ENCODE data around the gene NIPAL1.

NIPAL1 gene

GRCh38 chr4:48027653-48028052, 11.1 kb downstream of the NIPAL1 start:
- no peak for DNase-seq (ENCODE audit: low spot score)

GRCh38 chr4:48028696-48029095, 12.1 kb downstream of the NIPAL1 start:
- no peak for DNase-seq (ENCODE audit: low spot score)

- no peak for DNase-seq (ENCODE audit: low spot score)
Measured at GRCh38 chr4:48030470-48030869, 13.9 kb downstream of the NIPAL1 start.

GRCh38 chr4:48031802-48032525, 15.4 kb downstream of the NIPAL1 start:
- DNase-seq (ENCODE audit: low spot score), result no peak

GRCh38 chr4:48032721-48033120, 16.1 kb downstream of the NIPAL1 start:
- DNase-seq (ENCODE audit: low spot score), result no peak

- no peak for DNase-seq (ENCODE audit: low spot score)
Measured at GRCh38 chr4:48033412-48033811, 16.8 kb downstream of the NIPAL1 start.

- peak; percentile 45 for DNase-seq (ENCODE audit: low spot score)
Measured at GRCh38 chr4:48033825-48034413, 17.3 kb downstream of the NIPAL1 start.

- DNase-seq (ENCODE audit: low spot score), result no peak
Measured at GRCh38 chr4:48035952-48036351, 19.4 kb downstream of the NIPAL1 start.

GRCh38 chr4:48037117-48037462, 20.5 kb downstream of the NIPAL1 start:
- DNase-seq (ENCODE audit: low spot score), result no peak

GRCh38 chr4:48038666-48039065, 22.1 kb downstream of the NIPAL1 start:
- no peak for DNase-seq (ENCODE audit: low spot score)

GRCh38 chr4:48039561-48039960, 23.0 kb downstream of the NIPAL1 start:
- DNase-seq (ENCODE audit: low spot score), result no peak

GRCh38 chr4:48041535-48042137, 25.1 kb downstream of the NIPAL1 start:
- DNase-seq (ENCODE audit: low spot score), result no peak

GRCh38 chr4:48042979-48043461, 26.4 kb downstream of the NIPAL1 start:
- no peak for DNase-seq (ENCODE audit: low spot score)

- DNase-seq (ENCODE audit: low spot score), result no peak
Measured at GRCh38 chr4:48043504-48043903, 26.9 kb downstream of the NIPAL1 start.

GRCh38 chr4:48044298-48044697, 27.7 kb downstream of the NIPAL1 start:
- no peak for DNase-seq (ENCODE audit: low spot score)

- DNase-seq (ENCODE audit: low spot score), result no peak
Measured at GRCh38 chr4:48046059-48046458, 29.5 kb downstream of the NIPAL1 start.

GRCh38 chr4:48047421-48047844, 30.9 kb downstream of the NIPAL1 start:
- no peak for DNase-seq (ENCODE audit: low spot score)

GRCh38 chr4:48047896-48048295, 31.3 kb downstream of the NIPAL1 start:
- no peak for DNase-seq (ENCODE audit: low spot score)

- no peak for DNase-seq (ENCODE audit: low spot score)
Measured at GRCh38 chr4:48049483-48049882, 32.9 kb downstream of the NIPAL1 start.

- DNase-seq (ENCODE audit: low spot score), result no peak
Measured at GRCh38 chr4:48051078-48051477, 34.5 kb downstream of the NIPAL1 start.

- no peak for DNase-seq (ENCODE audit: low spot score)
Measured at GRCh38 chr4:48058617-48059530, 42.3 kb downstream of the NIPAL1 start.

GRCh38 chr4:48064349-48064748, 47.8 kb downstream of the NIPAL1 start:
- DNase-seq (ENCODE audit: low spot score), result no peak
